Fibroblast of upper back skin (primary cell): ENCODE measurements around the gene MVB12B.

Experiments
- DNase-seq: peaks from one replicate; pipeline ENCODE4 v3.0.0-alpha.2; 2013

MVB12B gene

GRCh38 chr9:126456441-126457174, 130.0 kb downstream of the MVB12B start:
- peak; percentile 15 for DNase-seq

DNA sequence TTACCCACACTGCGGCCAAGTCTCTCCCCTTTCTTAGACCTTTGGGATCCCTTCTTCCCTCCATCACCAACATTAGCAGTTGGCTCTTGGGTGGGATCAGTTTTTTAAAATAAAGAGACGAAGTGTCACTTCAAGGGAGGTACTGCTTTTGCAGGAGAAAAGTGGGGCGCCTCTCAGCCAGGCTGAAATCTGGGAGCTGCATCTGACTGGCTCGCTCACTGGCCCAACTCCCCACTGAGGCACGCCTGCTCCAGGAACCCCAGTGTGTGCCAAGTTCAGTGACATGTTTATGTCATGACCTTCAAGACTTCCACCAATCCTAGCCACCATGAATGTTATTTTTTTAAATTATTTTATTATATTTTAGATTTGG, 130.5 kb downstream of the MVB12B start:
- no peak for DNase-seq

DNA sequence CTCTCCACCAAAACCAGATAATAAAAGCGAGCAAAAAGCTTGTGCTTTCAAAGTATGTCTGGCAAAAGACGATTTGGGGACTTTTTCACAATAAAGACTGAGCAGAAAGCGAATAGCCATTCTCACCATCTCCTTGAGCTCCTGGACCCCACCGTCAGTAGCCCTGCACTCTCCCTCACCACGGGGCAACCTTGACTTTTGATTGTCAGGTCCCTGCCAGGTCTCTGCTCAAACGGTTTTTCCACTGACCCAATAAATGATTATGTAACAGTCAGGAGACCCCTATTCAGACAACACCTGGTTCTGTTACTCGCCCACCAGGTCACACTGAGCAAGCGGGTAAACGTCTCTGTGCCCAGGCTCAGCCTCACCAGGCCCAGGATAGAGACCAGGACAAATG, 131.3 kb downstream of the MVB12B start:
- no peak for DNase-seq

- no peak for DNase-seq
These were observed 132.5 kb downstream of the MVB12B start for GRCh38 chr9:126459126-126459525.

GRCh38 chr9:126459546-126459945, 132.9 kb downstream of the MVB12B start:
- DNase-seq: no peak

DNA sequence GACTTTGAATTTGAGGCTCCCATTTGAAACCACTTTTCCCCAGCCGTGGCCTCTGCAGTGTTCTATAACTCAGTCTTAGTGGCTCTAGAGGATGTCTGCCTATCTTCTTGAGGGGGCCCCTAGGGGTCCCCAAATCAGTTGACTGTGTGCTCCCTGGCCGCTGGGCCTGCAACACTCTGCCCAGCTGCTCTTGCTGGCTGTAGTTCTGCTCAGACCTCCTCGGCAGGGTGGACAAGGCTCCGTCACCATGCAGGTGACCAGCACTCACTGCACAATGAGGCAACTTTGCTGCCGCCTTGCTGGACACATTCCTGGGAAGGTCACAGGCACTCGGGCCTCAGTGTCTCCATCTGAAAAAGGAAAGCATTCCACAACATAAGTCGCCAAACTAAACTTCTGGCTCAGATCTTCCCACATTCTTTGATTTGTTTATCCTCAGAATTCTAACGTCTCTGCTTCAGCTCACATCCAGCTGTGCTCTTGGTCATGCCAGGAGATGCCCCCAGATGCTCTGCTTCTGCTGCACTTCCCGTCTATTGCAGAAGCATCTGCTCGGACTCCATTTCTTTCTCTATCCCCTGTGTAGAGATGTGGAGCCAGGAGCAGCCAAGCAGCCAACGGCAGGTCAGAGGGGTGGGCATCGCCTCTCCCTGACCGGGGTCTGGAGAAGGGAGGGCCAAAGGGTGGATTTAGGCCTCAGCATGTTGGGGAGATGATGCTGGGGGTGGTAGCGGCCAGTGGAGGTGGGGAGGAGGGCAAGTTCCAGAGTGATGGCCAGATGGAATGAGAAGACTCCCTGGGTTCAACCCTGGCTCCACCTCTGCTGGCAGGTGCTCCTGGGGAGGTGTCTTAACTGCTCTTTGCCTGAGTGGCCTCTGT, 133.6 kb downstream of the MVB12B start:
- no peak for DNase-seq

DNA sequence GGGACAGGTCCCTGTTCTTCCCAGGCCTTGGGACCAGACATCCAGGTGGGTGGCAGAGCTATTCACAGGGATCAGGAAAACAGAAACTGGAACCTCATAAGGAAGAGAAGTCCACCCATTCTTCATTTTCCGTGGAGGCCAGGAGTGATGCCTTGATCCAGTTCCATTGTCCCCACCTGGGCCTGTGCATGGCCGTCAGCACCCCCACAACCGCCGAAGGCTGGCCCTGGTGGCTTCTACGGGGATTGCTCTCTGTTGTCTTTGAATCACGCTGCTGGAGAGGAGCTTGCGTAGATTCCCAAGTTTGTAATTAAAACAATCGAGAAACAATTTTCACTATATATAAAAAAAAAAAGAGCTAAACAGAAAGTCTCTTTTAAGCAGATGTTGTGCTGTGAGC, 134.4 kb downstream of the MVB12B start:
- DNase-seq: no peak

- DNase-seq: no peak
These were observed 135.0 kb downstream of the MVB12B start for GRCh38 chr9:126461608-126462007.

- no peak for DNase-seq
These were observed 136.0 kb downstream of the MVB12B start for GRCh38 chr9:126462617-126463016.

GRCh38 chr9:126463426-126463825, 136.8 kb downstream of the MVB12B start:
- no peak for DNase-seq

- no peak for DNase-seq
These were observed 138.2 kb downstream of the MVB12B start for GRCh38 chr9:126464694-126465441.

DNA sequence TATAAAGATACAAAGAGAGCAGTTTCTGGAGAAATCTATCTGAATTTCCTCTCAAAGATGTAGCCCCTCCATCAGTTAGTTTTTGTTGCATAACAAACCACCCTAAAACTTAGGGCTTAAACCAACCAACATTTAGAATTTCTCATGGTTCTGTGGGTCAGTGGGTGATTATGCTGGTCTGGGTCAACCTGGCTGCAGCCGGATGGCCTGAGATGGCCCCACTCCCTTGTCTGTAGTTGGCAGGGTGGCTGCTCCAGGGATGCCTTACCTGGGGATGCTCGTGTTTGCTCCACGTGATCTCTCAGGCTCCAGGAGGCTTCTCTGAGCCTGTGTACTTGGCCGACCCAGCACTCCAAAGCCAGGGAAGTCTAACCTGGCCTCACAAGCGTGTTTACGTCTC, 139.3 kb downstream of the MVB12B start:
- no peak for DNase-seq

DNA sequence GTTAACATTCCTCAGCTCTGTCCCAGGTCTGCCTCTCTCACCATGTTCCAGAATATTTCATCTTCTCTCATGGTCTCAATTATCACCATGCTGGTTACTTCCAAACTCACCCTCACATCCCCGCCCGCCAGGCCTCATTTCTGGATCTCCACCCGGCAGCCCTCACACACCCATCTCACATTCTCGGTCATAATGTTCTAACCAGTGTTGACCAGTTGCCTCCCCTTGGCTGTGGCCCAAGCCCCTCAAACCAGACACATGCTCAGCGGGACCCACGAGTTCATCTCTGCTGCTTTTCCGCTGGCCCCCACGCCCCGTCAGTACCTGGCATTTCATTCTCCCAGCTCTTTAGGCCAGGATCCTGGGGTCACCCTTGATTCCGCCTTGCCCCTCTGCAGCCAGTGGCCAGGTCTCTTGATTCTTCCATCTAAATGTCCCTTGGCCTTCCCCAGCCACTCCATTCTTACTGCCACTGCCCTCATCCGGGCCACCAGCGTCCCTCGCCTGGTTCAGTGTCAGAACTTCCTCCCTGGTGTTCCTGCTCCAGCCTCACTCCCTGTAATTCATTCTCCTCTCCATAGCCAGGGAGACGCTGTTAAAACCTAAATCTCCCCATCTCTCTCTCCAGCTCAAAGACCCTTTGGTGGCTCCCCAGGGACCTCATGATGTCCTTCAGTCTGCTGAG, 141.7 kb downstream of the MVB12B start:
- no peak for DNase-seq

DNA sequence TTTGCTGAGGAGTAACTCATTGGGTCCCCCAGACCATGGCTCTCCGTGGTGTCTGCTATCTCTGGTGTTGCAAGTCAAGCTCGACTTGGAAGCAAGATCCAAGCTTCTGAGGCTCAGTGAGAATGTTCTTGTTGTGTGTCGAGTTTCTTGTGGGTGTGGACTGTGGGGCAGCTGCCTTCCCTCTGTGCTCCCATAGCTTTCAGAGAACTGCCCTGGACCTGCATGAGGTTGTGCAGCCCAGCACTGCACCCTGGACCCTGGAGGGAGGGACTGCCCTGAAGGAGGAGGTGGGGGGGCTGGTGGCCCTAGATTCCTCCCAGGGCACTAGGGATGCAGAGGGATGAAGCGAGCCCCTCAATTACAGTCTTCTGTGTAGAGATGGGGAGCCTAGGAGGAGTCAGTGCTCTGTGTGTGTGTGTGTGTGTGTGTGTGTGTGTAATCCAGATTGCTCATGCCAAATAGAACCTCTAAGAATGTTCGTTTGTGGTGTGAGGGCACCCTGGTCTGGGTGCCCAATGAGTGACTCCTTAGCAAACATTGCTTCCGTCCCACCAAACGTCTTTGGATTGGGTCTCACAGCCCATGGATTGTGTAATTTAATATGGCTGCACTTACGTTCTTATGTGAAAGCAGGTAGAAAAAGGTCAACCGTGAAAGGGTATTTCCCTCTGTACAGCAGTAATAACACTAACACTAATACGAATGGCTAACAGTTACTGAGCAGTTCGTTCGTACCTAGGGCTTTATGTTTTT, 143.8 kb downstream of the MVB12B start:
- no peak for DNase-seq

DNA sequence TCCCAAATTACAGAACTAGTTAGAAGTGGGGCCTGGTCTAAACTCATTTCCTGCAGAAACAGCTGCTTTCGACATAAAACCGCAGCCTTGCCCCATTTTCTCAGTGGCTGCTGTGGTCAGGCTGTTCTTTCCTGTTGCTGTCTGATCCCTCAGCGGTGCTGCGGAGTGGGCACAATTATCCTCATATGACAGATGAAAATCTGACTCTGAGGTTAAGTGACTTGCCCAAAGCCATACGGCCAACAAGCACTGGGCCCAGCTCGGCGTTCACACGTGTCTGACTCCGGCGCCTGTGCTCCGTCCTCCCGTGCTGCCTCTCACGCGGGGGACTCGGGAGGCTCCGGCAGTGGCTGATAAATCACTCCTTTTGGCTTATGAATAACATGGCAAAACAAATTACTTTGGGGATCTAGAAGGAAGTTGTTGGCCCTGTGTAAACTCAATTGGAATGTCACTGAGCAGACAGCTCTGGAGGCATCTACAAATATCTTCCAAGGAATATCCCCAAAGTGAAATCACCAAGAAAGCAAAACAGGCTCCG, 144.5 kb downstream of the MVB12B start:
- peak; percentile 77 for DNase-seq

DNA sequence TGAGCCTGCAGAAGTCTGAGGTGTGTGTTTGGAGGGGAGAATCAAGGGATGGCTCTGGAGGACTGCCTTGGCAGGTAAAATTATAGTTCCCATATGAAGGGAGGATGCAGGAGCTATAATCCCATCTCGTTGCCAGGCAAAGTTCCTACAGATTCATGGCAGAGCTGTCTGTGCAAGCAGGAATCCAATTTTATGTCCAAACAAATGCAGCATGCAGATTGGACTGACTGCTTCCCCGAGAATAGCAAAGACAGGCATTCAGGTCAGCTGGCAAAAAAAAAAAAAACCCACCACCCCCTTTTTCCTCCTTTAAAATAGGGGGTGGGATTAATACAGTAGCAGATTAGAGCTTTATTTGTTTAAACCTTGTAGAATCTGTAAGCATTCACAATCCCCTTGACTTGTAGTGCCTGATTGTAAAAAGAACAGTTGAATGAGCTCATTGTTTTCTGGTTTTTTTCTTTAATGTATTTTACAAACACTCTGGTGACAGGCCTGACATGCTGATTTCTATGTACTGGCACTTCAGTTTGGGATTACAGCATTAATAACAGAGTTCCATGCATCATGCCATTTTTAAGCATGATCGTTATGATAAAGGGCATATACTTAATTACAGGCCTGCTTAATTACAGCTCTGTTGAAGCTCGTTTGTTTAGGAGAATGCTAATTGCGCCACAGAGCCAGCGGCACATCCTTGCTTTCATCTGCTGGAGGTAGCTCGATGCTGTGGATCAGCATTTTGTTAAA, 145.7 kb downstream of the MVB12B start:
- DNase-seq: no peak

GRCh38 chr9:126472948-126473298, 146.3 kb downstream of the MVB12B start:
- no peak for DNase-seq

DNA sequence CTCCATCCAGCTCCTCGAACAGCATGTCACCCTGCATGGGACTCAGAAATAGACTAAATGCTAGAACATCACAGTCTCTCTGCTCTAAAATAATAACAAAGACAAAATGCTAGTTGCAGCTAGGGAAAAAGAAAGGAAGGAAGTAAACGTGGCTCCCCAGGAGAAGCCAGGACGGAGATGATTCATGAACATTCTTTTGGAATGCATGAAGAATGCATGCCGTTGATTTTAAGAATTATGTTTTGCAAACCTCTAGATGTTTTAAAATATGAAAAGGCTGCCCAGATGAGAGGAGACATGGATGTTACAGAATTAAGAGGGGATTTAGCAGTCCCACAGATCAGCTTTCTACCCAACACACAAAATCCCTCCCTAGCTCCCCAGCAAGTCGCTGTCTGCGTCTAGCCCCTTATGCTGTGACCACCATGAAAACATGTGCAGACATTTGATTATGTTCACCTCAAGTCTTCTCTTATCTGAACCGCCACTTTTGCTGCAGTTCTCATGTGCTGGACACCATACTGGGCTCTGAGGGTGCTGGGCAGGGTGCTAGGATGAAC, 147.7 kb downstream of the MVB12B start:
- peak; percentile 84 for DNase-seq

DNA sequence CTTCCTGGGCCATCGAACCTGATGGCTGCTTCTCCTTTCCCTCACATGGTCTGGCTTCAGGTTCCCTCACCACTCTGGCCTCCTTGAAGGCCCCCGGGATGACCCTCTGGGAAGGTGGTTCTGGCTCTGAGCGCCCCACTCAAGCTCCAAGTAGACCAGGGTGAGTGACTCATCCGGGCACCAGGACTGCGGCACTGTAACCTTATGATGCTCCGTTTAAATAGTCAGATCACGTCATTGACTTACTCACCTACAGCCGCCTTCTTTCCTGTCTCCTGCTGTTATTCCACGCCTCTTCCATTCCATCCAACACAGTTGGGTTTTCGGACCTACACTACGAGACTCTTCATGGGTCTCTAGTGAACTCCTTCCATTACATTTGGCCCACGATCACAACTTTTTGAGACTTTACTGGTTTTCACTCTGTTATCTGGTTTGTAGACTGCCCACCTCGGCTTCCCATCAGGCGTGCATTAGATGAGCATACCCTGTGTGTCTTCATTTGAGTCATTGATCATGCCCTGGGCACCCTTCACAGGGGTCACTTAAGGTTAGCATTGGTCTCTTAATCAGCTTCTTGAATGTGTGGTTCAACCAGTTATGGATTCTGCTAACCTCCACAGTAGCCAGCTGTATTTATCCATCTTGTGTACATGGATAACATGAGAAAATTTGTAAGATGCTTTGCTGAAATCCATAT, 148.3 kb downstream of the MVB12B start:
- DNase-seq: peak; percentile 56

GRCh38 chr9:126475933-126476555, 149.4 kb downstream of the MVB12B start:
- peak; percentile 36 for DNase-seq
